Liver (tissue), 9 donors: ENCODE measurements around the gene RNF157. TPM values are rescaled to one million over a fixed set of nuclear protein-coding genes. Genes with fewer than 3 reads are reported as not detected.

ENCODE experiments used
- DNase-seq: peaks from one replicate; pipeline ENCODE4 v3.0.0-alpha.2; 2017; ENCODE audit warnings: low spot score
- H3K27ac ChIP-seq, 2 donors: one replicate each; pipeline ENCODE4 v1.7.0; 2013; ENCODE audit warnings: inconsistent platforms in 2 of 2, low read length in 2 of 2, control low read depth in 1 of 2, low read depth in 1 of 2, mild to moderate bottlenecking in 1 of 2
- H3K27me3 ChIP-seq, 4 donors: one replicate each; pipeline versions ENCODE4 v1.6.1 to v1.7.0; 2013; ENCODE audit warnings: low read length in 3 of 4, inconsistent platforms in 1 of 4, mild to moderate bottlenecking in 1 of 4, moderate library complexity in 1 of 4; ENCODE audit not compliant: control insufficient read depth in 4 of 4, insufficient read depth in 4 of 4
- H3K36me3 ChIP-seq, 4 donors: one replicate each; pipeline versions ENCODE4 v1.6.1 to v1.7.0; 2013; ENCODE audit warnings: low read length in 3 of 4, mild to moderate bottlenecking in 3 of 4, low read depth in 1 of 4, moderate library complexity in 1 of 4; ENCODE audit not compliant: control insufficient read depth in 4 of 4, insufficient read depth in 3 of 4
- H3K4me1 ChIP-seq, 4 donors: one replicate each; pipeline versions ENCODE4 v1.6.1 to v1.7.0; 2013; ENCODE audit warnings: low read length in 3 of 4, mild to moderate bottlenecking in 3 of 4, moderate library complexity in 1 of 4; ENCODE audit not compliant: control insufficient read depth in 4 of 4, insufficient read depth in 4 of 4
- H3K4me3 ChIP-seq, 3 donors: one replicate each; pipeline versions ENCODE4 v1.6.1 to v1.7.0; 2013; ENCODE audit warnings: low read length in 3 of 3, control low read depth in 1 of 3, low read depth in 1 of 3, mild to moderate bottlenecking in 1 of 3
- H3K9ac ChIP-seq, 2 donors: one replicate each; pipeline ENCODE4 v1.7.0; 2013; ENCODE audit warnings: low read length in 2 of 2, mild to moderate bottlenecking in 2 of 2, moderate library complexity in 2 of 2, control low read depth in 1 of 2, low read depth in 1 of 2
- H3K9me3 ChIP-seq, 4 donors: one replicate each; pipeline versions ENCODE4 v1.6.1 to v1.7.0; 2013; ENCODE audit warnings: low read length in 3 of 4; ENCODE audit not compliant: control insufficient read depth in 4 of 4
- EGR1 ChIP-seq, 2 donors: IDR thresholded peaks; 2 replicates each; pipeline ENCODE4 v1.6.1; 2016 to 2018; ENCODE audit warnings: antibody characterized with exemption in 2 of 2, low read depth in 2 of 2
- JUND ChIP-seq, 2 donors: IDR thresholded peaks; 2 replicates each; pipeline ENCODE4 v1.6.1; 2016; ENCODE audit warnings: antibody characterized with exemption in 2 of 2
- RAD21 ChIP-seq, 2 donors: IDR thresholded peaks; 2 replicates each; pipeline ENCODE4 v1.6.1; 2016; ENCODE audit warnings: antibody characterized with exemption in 2 of 2, mild to moderate bottlenecking in 2 of 2
- REST ChIP-seq: IDR thresholded peaks from 2 replicates; pipeline ENCODE4 v1.6.1; 2016; ENCODE audit warnings: antibody characterized with exemption, mild to moderate bottlenecking
- RXRA ChIP-seq, 2 donors: IDR thresholded peaks; 2 replicates each; pipeline ENCODE4 v1.6.1; 2017 to 2018; ENCODE audit warnings: antibody characterized with exemption in 2 of 2, mild to moderate bottlenecking in 1 of 2
- SP1 ChIP-seq: IDR thresholded peaks from 2 replicates; pipeline ENCODE4 v1.6.1; 2018; ENCODE audit warnings: antibody characterized with exemption, mild to moderate bottlenecking
- TAF1 ChIP-seq: conservative IDR thresholded peaks from 2 replicates; pipeline ENCODE4 v1.6.1; 2016; ENCODE audit warnings: antibody characterized with exemption, mild to moderate bottlenecking
- YY1 ChIP-seq: IDR thresholded peaks from 2 replicates; pipeline ENCODE4 v1.6.1; 2016; ENCODE audit warnings: antibody characterized with exemption, mild to moderate bottlenecking
- WGBS: extraction: QIAGEN DNeasy Blood & Tissue Kit; methylation state at CpG from one replicate; pipeline ENCODE4 v1.1.7; 2013; 5-methylcytosine and 5-hydroxymethylcytosine counted together
- polyA plus RNA-seq, 2 donors: library from polyadenylated mRNA; stranded (reverse) in 1 of 2; unstranded in 1 of 2; fragments of 200-250 nt in 1 of 2; fragments of >200 nt in 1 of 2; fragmentation: Nextera tagmentation in 1 of 2; extraction: Ambion mirVana in 1 of 2; gene quantifications; one replicate each; pipeline versions ENCODE4 v1.2.1 to v1.2.3, GENCODE V29; 2013 to 2015
- total RNA-seq, 2 donors: library from RNA; depleted of rRNA; stranded (reverse); fragments of >200 nt; gene quantifications; one replicate each; pipeline ENCODE4 v1.2.3, GENCODE V29; 2014
- TF ChIP-seq, protein P1 (sequence below): IDR thresholded peaks from 2 replicates; pipeline ENCODE4 v1.6.1; 2016; ENCODE audit warnings: antibody characterized with exemption
- TF ChIP-seq, protein P2 (sequence below): fragments of 150-350 bp; IDR thresholded peaks from 2 replicates; pipeline ENCODE4 v1.5.1; 2017; ENCODE audit warnings: improper control_type of control experiment, low read depth, low read length; ENCODE audit not compliant: missing input control
- TF ChIP-seq, protein P3 (sequence below): IDR thresholded peaks from 2 replicates; pipeline ENCODE4 v1.6.1; 2016; ENCODE audit warnings: antibody characterized with exemption
- donor health status: healthy.
- donor health status: healthy.
- donor health status: healthy.
- donor health status: healthy.
- donor health status: healthy.

RNF157 gene
- total and polyA plus RNA-seq, 4 donors, result 0.42 to 2.9 (median 0.66) TPM

- no peak for DNase-seq
- no peak overlapping the region for H3K27ac ChIP-seq
- H3K36me3 ChIP-seq, result no peaks in the 10 kb centered on the region
- H3K4me3 ChIP-seq, result no peak overlapping the region
- peaks cover 1 to 11% (median 6%) of the 10 kb centered on the region in 4 donors for H3K4me1 ChIP-seq
- 94% methylated on average over 6 of the region's 6 CpGs for WGBS
- no peaks in the 10 kb centered on the region for H3K9me3 ChIP-seq
- H3K27me3 ChIP-seq, result no peaks in the 10 kb centered on the region
- H3K9ac ChIP-seq, result no peak overlapping the region
- no peak for TF ChIP-seq SP1
- TF ChIP-seq, protein P1, sequence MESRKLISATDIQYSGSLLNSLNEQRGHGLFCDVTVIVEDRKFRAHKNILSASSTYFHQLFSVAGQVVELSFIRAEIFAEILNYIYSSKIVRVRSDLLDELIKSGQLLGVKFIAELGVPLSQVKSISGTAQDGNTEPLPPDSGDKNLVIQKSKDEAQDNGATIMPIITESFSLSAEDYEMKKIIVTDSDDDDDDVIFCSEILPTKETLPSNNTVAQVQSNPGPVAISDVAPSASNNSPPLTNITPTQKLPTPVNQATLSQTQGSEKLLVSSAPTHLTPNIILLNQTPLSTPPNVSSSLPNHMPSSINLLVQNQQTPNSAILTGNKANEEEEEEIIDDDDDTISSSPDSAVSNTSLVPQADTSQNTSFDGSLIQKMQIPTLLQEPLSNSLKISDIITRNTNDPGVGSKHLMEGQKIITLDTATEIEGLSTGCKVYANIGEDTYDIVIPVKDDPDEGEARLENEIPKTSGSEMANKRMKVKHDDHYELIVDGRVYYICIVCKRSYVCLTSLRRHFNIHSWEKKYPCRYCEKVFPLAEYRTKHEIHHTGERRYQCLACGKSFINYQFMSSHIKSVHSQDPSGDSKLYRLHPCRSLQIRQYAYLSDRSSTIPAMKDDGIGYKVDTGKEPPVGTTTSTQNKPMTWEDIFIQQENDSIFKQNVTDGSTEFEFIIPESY, result no peak
- no peak for TF ChIP-seq JUND (IDR thresholded peaks at IDR 0.05)
- TF ChIP-seq TAF1, result no peak
- no peak for TF ChIP-seq YY1
- TF ChIP-seq, protein P2, sequence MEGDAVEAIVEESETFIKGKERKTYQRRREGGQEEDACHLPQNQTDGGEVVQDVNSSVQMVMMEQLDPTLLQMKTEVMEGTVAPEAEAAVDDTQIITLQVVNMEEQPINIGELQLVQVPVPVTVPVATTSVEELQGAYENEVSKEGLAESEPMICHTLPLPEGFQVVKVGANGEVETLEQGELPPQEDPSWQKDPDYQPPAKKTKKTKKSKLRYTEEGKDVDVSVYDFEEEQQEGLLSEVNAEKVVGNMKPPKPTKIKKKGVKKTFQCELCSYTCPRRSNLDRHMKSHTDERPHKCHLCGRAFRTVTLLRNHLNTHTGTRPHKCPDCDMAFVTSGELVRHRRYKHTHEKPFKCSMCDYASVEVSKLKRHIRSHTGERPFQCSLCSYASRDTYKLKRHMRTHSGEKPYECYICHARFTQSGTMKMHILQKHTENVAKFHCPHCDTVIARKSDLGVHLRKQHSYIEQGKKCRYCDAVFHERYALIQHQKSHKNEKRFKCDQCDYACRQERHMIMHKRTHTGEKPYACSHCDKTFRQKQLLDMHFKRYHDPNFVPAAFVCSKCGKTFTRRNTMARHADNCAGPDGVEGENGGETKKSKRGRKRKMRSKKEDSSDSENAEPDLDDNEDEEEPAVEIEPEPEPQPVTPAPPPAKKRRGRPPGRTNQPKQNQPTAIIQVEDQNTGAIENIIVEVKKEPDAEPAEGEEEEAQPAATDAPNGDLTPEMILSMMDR, result no peak
- no peak for TF ChIP-seq EGR1 (IDR thresholded peaks at IDR 0.05; ENCODE audit: low read depth in 2 of 2)
- TF ChIP-seq, protein P3, sequence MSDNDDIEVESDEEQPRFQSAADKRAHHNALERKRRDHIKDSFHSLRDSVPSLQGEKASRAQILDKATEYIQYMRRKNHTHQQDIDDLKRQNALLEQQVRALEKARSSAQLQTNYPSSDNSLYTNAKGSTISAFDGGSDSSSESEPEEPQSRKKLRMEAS, result no peak
- TF ChIP-seq REST, result no peak
These were observed 9.8 kb upstream of the RNF157 start for GRCh38 chr17:76250141-76250540.

DNA sequence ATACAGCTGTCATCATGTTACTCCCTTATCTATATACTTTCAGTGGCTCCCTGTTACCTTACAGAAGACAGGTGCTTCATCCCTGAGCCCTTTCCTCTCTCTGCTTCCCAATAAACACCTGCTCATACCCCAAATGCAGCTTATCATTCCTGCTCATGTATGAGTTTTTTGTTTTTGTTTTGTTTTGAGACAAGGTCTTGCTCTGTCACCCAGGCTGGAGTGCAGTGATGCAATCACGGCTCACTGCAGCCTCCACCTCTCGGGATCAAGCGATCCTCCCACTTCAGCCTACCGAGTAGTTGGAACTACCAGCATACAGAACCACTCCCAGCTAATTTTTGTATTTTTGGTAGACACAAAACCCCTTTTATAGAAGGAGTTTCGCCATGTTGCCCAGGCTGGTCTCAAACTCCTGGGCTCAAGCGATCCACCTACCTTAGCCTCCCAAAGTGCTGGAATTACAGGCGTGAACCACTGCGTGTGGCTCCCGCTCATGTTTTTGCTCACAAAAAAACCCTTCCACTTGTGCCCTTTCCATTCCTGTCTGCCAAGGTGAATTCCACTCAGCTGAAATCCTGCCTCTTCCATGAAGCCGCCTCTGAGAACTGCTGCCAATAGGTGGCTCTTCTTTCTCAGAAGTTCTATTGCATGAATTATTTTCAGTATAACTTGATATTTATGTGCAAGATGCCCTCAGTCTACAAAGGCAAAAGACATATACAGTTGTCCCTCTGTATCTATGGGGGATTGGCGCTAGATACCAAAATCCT lies 7.9 kb upstream of the RNF157 start:
- TF ChIP-seq RAD21 (IDR thresholded peaks at IDR 0.05) (peak in 1 of 2 donors; percentile 4), RXRA (IDR thresholded peaks at IDR 0.05) (no peak)
- Histone ChIP-seq H3K9ac (no peak overlapping the region), H3K27me3 (no peaks in the 10 kb centered on the region), H3K4me1 (peaks cover 1 to 11% (median 6%) of the 10 kb centered on the region in 4 donors), H3K27ac (no peak overlapping the region), H3K9me3 (no peaks in the 10 kb centered on the region), H3K36me3 (no peaks in the 10 kb centered on the region), H3K4me3 (no peak overlapping the region)
- DNase-seq, result no peak
- 75% methylated on average over 11 of the region's 11 CpGs for WGBS
